HG03108 (cell line): ENCODE data around the gene MAP2K5.

ENCODE experiments used
- ATAC-seq: cut with Tn5 transposase; IDR thresholded peaks from one replicate; pipeline ENCODE4 v1.9.1; 2021; ENCODE audit warnings: moderate library complexity; ENCODE audit not compliant: unreplicated experiment

The MAP2K5 gene

GRCh38 chr15:67717776-67718175 is 175.3 kb downstream of the MAP2K5 start:
- no peak for ATAC-seq

DNA sequence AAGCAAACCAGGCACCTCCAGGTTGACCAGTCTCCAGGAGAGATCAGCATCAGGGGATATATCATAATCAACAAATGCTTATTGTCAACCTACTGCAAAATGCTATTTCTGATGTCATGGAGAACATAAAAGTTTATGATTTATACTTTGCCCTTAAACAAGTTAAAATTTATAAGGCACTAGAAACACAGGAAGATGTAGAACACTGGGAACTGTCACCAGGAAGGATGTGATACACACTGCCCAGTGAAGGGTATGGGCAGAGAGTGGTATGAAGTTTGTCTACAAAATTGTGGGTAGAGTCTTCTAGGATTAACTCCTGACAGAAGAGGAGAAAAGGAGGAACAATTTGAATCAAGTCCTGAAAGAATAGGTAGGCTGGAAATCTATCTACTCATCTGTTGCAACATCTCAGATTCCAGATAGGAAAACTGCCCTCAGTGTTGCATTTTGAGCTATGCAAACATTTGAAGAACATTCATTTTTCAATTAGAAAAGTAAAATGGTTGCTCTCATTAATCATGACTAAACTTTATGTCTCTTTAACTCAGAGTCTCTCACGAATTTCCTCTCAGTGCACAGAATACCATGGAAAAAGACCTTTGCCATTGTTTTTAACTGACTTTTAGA is 176.9 kb downstream of the MAP2K5 start:
- no peak for ATAC-seq

GRCh38 chr15:67720556-67721175 is 178.2 kb downstream of the MAP2K5 start:
- ATAC-seq: no peak

GRCh38 chr15:67722030-67722817 is 179.7 kb downstream of the MAP2K5 start:
- ATAC-seq: no peak

DNA sequence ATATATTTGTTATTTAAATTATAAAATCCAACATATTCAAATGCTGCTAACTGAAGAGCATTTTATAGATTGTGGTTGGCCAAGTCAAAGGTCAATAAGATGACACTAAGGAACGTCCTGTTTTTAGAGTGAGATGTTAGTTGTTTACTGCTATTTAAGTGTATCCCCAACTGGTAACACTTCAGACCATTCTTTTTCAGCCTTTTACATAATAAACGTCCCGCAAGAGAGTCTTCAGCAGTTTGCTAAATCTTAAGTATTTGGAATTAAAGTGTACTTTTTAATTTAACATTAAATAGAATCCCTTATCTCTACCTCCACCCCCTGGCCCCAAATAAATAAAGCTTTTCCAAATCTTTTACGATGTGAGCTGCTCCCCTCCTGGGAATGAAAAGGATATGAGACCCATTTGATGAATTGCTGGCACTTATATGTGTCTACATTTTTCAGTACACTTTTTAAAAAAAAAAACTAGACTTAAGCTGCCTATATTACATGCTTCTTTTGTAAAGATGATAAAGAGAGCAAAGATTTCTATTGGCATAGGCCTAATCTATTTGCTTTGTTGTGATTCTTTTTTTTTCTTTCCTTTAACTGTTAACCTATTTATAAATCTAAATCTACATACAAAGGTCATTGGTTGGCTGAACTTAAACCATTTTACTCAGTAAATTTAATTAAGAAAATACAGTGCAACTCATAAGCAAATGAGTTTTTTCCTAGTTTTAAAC is 181.0 kb downstream of the MAP2K5 start:
- no peak for ATAC-seq

GRCh38 chr15:67724691-67725375 is 182.3 kb downstream of the MAP2K5 start:
- no peak for ATAC-seq

DNA sequence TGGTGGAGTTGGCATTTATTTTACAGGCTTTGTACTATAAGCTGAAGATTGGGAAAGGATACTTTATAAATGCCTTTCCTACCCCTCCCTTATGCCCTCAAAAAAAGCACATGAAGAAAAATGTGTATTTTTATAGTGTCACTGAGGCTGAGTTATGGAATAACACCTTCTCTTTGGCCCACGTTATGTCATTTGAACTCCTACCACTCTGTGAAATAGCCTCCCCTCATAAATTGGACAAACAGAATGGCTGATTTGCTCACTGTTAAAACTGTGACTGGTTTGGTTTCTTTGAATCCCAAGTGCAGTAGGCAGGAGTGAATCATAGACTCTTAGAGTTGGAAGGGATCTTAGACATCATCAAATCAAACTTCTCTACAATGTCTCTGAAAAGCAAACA is 187.6 kb downstream of the MAP2K5 start:
- no peak for ATAC-seq

- ATAC-seq: no peak
These were observed 188.7 kb downstream of the MAP2K5 start for GRCh38 chr15:67731112-67731721.

DNA sequence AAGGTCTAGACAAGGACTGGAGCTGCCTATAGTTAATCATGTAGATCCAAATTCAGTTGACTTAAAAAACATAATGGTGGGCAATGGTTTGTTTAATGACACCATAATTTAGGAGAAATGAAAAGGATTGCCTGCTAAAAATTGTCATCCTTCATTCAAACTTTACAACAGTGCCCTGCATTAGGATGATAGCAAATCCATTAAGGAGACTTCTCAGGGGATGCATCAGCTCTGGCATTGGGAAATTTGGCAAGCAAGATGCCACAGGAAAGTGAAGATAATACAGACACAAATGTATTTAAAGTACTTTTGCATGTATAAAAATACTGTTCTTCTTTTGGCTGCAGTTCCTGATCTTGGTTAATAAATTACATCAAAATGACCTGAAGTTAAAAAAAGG is 189.7 kb downstream of the MAP2K5 start:
- no peak for ATAC-seq

DNA sequence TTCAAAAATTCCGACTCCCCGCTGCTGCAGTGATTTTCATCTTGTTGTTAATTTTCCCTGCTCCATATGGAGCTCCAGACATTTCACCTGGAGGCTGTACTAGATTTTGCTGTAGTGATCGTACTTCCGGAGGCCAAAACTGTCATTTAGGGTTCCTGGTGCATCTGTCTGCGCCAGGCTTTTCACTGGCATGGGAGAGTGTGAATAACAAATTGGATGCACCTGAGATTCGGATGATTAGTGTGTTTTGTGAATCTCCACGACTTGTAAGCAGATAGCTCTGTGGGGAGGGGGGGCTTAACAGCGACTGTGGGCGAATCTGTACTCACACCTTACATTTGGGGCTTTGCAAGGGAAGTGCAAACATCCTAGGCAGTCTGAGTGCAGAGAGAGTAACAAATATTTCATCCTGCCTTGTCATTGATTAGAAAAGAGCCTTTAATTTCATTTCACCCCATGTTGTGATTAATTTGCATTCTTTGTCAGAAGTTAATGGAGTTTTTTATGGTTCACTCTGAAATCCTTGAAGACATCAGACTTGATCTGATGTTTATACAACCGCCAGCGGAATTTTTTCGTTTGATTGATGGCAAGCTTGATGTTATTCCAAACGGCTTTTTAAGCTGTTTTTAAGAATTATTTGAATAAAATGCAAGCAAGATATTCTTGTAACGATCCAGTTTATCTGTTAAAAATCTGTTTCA is 190.3 kb downstream of the MAP2K5 start:
- ATAC-seq: no peak

- no peak for ATAC-seq
These were observed 193.4 kb downstream of the MAP2K5 start for GRCh38 chr15:67735896-67736295.

- ATAC-seq: no peak
These were observed 194.3 kb downstream of the MAP2K5 start for GRCh38 chr15:67736810-67737209.

DNA sequence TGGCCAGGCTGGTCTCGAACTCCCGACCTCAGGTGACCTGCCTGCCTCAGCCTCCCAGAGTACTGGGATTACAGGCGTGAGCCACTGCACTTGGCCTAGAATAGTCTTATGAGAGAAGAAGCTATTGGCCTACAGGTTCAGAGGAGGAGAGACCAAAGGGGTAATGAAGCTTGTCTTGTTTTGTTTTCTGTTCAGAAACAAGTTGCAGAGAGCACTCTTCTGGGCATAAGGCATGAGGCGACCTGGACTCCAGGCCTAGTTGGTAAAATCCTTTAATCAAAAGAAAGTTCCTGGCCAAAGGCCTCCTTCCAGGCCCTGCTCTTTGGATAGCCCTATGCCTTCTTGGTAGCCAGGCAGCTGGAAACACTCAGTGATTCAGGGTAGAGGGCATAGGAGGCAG is 195.6 kb downstream of the MAP2K5 start:
- ATAC-seq: no peak

GRCh38 chr15:67740405-67740804 is 197.9 kb downstream of the MAP2K5 start:
- no peak for ATAC-seq

GRCh38 chr15:67741308-67741707 is 198.8 kb downstream of the MAP2K5 start:
- no peak for ATAC-seq

DNA sequence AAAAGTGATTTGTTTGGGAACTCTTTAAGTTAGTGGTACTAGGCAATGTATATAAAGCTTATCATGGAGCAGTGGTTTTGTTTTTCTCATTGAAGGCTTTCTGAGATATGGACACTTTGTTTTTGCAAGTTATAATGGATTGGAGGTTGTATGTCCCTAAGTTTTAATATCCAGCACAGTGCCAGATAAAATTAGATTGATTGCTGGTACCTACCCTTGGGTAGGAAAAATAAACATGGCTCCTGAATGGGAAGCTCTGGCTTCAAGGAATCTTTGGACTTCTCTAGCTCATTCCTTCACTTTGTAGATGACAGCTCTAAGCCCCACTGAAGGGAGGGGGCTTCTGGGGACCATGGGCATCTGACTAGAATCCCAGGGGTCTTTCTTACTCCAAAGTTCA is 201.1 kb downstream of the MAP2K5 start:
- ATAC-seq: no peak

- ATAC-seq: no peak
These were observed 202.0 kb downstream of the MAP2K5 start for GRCh38 chr15:67744331-67745072.

DNA sequence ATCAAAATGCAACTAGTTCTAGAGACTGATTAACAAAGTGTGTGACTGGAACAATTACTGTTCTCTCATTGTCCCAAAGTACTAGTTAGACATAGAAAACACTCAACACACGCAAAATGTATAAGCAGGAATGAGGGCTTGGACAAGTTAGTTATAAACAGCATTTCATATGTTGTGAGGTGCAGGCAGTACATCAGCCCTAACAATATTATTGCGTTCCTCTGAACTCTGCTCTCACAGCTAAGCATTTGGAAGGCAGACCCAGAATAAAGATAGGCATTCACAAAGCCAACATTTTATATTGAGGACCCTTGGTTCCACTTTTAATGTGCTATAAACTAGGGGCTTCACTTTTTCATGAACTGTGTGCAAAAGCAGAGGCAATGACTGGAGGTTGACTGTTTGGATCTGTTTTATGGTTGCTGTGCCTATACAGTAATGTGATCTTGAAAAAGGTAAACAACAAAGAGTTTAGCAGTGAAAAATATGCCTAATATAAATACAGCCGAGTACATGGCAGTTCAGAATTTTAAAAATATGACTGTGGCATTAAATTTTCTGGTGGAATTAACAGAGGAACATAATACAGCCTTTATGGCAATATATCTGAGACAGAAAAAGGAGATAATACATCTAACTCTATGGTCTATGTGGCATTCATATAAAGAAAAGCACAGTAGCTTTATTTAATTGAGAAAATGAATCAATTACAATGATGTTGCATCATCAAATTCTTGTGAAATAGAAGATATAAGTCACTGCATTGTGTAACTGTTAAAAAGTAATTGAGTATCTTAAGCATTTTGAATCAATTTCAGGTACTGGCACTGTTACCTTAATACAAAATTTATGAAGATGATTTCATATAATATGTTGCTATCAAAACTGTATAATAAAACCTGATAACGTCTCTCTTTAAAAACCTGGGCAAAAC is 202.8 kb downstream of the MAP2K5 start:
- ATAC-seq: no peak
